Effector memory CD4-positive, alpha-beta T cell (primary cell): ENCODE data around the gene ADAM22.
A peak's percentile ranks its signal among the peaks of the same experiment; 100 is the strongest.

Experiments
- DNase-seq, 3 donors: peaks; one replicate each; pipeline ENCODE4 v3.0.0-alpha.2; 2020
- H3K27ac ChIP-seq: 2 replicates; pipeline ENCODE4 v1.7.0; 2013; ENCODE audit warnings: mild to moderate bottlenecking, low read length, moderate library complexity; ENCODE audit not compliant: insufficient read depth, poor library complexity, severe bottlenecking
- H3K27me3 ChIP-seq: replicated peaks from 2 replicates; pipeline ENCODE4 v1.7.0; 2013; ENCODE audit warnings: mild to moderate bottlenecking, low read length; ENCODE audit not compliant: insufficient read depth, control insufficient read depth, poor library complexity, severe bottlenecking
- H3K36me3 ChIP-seq: 2 replicates; pipeline ENCODE4 v1.7.0; 2013; ENCODE audit warnings: mild to moderate bottlenecking, low read length, moderate library complexity; ENCODE audit not compliant: control insufficient read depth, insufficient read depth
- H3K4me1 ChIP-seq: 2 replicates; pipeline ENCODE4 v1.7.0; 2013; ENCODE audit warnings: low read length, mild to moderate bottlenecking; ENCODE audit not compliant: control insufficient read depth, insufficient read depth, poor library complexity, severe bottlenecking
- H3K4me3 ChIP-seq: 2 replicates; pipeline ENCODE4 v1.7.0; 2013; ENCODE audit warnings: low read length, low read depth, mild to moderate bottlenecking; ENCODE audit not compliant: insufficient read depth, poor library complexity, severe bottlenecking
- H3K9me3 ChIP-seq: 2 replicates; pipeline ENCODE4 v1.7.0; 2013; ENCODE audit warnings: mild to moderate bottlenecking, low read length, moderate library complexity; ENCODE audit not compliant: control insufficient read depth

Gene ADAM22

DNA sequence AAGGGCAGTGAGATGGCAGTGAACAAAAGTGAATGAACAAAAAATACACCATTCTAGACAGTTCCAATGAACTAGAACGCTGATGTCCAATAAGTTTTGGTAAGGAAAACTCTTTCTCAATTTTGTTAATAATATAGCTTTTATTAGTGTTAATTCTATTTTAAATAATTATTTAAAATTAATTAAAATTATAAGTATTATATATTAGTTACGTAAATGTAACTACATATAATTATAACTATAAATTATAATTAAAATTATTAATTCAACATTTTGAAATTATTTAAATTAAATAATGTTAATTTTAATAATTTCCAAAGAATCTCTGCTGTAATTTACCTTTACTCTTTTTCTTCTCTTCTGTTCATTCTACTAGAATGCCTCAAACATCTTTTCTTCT is 280.4 kb downstream of the ADAM22 start:
- H3K9me3 ChIP-seq = no peaks in the 10 kb centered on the region
- peaks cover 10% of the 10 kb centered on the region for H3K4me1 ChIP-seq
- DNase-seq = no peak
- H3K36me3 ChIP-seq = peaks cover 36% of the 10 kb centered on the region
- H3K27me3 ChIP-seq = no peaks in the 10 kb centered on the region
- H3K4me3 ChIP-seq = no peak overlapping the region
- no peak overlapping the region for H3K27ac ChIP-seq

DNA sequence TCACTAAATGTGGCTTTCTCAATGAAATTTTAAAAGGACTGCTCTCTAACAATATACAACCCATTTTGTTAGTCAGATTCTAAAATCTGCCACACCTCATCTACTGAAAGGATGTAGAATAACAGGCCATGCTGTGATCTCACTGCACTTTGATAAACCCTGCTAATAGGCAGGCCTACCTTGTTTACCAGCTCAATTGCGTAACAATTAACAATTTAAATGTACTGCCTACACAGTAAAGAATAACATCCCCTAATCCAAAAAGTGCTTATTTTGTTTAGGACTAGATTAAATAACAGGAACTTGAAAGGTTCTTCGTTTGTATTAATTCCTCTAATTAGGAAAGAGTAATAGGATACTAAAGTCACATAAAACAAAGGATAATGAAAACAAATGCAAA is 281.2 kb downstream of the ADAM22 start:
- peaks cover 28% of the 10 kb centered on the region for H3K36me3 ChIP-seq

DNA sequence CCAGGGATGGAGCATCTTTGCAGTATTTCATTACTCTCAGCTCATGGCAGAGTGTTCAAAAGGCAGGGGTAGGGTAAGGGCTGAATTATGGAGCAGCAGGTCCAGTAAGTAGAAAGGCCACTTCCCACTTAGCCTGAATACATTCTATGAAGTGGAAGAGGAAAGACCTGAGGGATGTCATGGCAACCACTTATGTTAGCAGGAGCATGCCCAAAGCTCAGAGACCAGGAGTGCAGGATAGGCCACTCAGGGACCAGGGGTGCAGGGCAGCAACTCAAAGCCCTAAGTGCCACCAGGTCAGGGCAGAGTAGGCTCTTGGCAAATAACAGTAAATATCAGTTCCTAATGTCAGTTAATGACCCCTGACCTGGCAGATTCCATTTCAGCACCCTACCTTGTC is 282.2 kb downstream of the ADAM22 start:
- H3K36me3 ChIP-seq = peaks cover 27% of the 10 kb centered on the region
- DNase-seq = no peak
- no peak overlapping the region for H3K4me3 ChIP-seq
- H3K4me1 ChIP-seq = peaks cover 14% of the 10 kb centered on the region
- no peak overlapping the region for H3K27ac ChIP-seq
- no peaks in the 10 kb centered on the region for H3K27me3 ChIP-seq
- H3K9me3 ChIP-seq = no peaks in the 10 kb centered on the region

More for the DNA sequence above, 281.2 kb downstream of the ADAM22 start:
- Histone ChIP-seq H3K9me3 (no peaks in the 10 kb centered on the region), H3K27me3 (no peaks in the 10 kb centered on the region), H3K4me3 (no peak overlapping the region), H3K27ac (no peak overlapping the region), H3K4me1 (peaks cover 10% of the 10 kb centered on the region)
- DNase-seq = no peak

DNA sequence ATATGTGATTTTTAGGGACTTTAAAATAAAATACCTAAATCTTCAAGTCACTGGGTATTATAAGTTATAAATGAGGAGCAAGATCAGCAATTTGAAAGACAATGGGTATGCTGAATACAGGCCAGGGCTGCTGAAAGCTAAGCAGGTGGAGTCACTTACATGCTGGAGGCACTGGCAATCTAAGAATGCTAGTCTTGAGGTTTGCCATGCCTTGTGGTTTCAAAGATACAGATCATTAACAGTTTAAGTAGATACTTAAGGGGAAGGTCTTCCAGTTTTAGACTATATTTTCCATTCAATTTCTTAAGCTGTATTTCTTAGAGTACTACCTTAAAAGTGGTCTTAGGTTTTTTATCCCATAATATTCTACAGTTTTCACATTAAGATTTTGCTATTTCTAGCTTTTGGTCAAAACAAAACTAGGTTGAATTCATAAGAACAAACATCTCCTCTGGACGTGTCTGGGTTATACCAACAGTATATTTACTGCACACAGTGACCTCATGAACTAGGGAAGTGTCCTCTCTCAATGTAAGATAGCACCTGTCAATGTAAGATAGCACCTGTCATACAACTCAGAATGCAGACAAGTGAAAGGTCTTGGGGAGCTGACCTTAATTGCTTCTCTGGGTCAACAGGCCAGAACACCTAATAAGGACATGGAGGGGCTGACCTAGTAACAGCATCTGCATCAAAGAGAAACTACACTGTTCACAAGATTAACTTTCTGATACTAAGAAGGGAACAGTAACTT is 283.8 kb downstream of the ADAM22 start:
- peak overlapping the region; percentile 90 for H3K4me3 ChIP-seq
- peak overlapping the region; percentile 61 for H3K27ac ChIP-seq
- H3K27me3 ChIP-seq = no peaks in the 10 kb centered on the region
- DNase-seq = no peak
- H3K36me3 ChIP-seq = peaks cover 21% of the 10 kb centered on the region
- no peaks in the 10 kb centered on the region for H3K9me3 ChIP-seq
- H3K4me1 ChIP-seq = peaks cover 15% of the 10 kb centered on the region

DNA sequence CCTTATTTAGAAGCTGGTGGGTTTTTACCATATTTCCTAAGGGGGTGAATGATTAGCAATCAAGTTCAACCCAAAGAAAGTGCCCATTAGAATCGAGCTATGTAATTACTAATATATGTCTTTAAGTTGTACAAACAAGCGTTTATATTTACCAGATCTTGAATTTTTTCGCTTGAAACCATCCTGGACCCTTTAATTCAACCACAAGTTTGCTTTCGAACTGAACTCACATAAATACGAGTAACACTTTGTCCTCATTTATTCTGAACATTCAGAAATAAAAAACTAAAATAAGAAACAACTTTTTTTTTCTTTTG is 284.3 kb downstream of the ADAM22 start:
- Histone ChIP-seq H3K36me3 (peaks cover 17% of the 10 kb centered on the region), H3K9me3 (no peaks in the 10 kb centered on the region), H3K4me3 (peak overlapping the region; percentile 90), H3K27me3 (no peaks in the 10 kb centered on the region), H3K27ac (peak overlapping the region; percentile 61), H3K4me1 (peaks cover 15% of the 10 kb centered on the region)
- DNase-seq = no peak

DNA sequence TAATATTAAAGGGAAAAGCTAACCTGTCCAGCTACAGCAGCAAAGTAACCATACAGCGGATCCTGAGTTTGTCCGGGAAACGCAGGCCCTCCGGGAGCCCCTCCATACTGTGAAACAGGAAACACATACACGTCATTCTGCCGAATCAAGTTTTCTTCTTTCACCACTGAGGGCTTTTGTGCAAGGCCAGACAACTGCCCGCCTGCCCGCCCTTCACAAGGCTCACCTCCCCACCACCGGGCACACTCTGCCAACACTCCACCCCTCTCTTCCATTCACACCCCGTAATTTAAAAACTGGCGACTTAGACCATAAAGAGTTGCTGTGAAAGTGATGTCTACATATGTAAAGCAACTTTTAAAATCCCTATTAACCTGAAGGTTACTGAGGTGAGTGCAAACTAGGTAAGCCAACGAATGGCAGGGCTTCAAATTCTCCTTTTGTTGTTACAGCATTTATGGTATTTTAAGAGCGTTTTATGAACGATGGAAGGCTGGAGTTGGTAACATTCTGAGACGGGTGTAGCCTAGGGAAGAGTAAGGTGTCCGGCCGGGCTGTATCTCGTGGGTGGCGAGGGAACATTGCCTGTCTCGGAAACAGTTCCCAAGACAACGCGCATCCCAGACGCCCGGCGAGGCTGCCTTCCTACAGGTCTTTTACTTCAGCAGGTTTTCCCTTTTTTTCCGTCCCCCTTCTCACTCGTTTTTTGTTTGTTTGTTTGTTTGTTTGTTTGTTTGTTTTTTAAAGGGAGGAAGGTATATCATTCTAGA is 285.0 kb downstream of the ADAM22 start:
- Histone ChIP-seq H3K27ac (peak overlapping the region; percentile 61), H3K9me3 (no peaks in the 10 kb centered on the region), H3K4me3 (peak overlapping the region; percentile 90), H3K4me1 (peaks cover 15% of the 10 kb centered on the region), H3K36me3 (peaks cover 11% of the 10 kb centered on the region), H3K27me3 (no peaks in the 10 kb centered on the region)
- DNase-seq = peak in 2 of 3 donors; percentile 6 to 12

DNA sequence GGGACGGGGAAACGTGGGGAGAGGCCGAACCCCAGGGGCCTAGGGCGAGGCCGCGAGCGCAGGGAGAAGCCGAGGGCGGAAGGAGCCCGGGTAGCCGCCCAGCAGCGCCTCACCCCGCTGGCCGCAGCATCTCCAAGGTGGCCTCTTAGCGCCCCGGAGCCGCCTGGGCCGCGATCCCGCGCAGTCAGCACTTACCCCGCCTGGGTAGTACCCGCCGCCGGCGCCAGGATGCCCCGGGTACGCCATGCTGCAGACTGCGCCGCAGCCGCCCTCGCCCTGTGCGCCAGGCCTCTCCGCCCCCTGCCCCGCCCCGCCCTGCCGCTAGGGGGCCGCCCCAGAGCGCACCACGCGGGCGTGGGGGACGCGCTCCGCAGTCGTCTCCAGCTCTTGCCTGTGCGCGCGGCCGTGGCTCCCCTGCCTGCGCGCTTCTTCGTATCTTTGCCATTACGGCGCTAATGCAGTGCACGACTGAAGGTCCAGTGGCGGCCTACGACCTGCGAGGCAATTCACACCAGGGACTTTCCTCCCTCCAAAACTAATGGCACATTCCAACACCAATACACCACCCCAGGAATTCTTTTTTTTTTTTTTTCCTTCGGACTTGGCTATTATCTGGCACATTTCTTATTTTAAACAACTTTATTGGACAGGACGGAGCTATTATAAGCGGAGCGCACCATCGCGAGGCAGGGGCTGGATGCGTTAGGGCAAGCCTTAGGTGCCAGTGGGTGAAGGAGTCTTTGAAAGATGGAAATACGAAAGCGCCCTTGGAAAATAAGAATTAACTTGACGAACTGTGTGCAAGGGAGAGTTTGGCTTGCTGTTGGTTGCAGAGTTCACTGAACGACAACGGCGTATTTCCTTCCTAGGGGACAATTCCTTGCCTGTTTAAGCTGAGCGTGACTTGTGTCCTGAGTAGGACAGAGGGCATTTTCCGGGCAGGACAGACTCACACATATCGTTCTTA is 286.0 kb downstream of the ADAM22 start, which contains the start of gene SRI:
SRI (minus strand) TSS at position 258 of the 967 bp plus-strand sequence; CDS start at position 246, 12 bp downstream.
- Histone ChIP-seq H3K27me3 (no peaks in the 10 kb centered on the region), H3K4me1 (peaks cover 15% of the 10 kb centered on the region), H3K9me3 (no peaks in the 10 kb centered on the region), H3K27ac (peak within 1 kb of the TSS; percentile 61), H3K36me3 (peaks cover 4% of the 10 kb centered on the region), H3K4me3 (peak within 1 kb of the TSS; percentile 90)
- DNase-seq = peak; percentile 83 to 87 (median 86)

DNA sequence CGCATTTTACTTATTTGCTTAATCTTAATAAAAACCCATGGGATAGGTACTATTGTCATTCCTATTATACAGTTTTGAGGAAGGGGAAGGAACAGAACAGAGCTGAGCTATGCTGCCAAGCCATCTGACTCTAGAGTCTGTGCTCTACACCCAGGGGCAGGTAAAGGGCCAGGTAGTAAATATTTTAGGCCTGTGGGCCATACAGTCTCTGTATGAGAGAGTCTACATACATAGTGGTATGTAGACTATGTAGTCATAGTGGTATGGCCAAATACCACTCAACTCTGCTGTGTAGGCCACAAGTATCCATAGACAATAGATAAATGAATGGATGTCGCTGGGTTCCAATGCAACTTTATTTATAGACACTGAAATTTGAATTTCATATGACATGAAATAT is 289.2 kb downstream of the ADAM22 start:
- Histone ChIP-seq H3K36me3 (no peaks in the 10 kb centered on the region), H3K27me3 (no peaks in the 10 kb centered on the region), H3K4me3 (no peak overlapping the region), H3K27ac (no peak overlapping the region), H3K4me1 (peaks cover 7% of the 10 kb centered on the region), H3K9me3 (no peaks in the 10 kb centered on the region)
- no peak for DNase-seq

DNA sequence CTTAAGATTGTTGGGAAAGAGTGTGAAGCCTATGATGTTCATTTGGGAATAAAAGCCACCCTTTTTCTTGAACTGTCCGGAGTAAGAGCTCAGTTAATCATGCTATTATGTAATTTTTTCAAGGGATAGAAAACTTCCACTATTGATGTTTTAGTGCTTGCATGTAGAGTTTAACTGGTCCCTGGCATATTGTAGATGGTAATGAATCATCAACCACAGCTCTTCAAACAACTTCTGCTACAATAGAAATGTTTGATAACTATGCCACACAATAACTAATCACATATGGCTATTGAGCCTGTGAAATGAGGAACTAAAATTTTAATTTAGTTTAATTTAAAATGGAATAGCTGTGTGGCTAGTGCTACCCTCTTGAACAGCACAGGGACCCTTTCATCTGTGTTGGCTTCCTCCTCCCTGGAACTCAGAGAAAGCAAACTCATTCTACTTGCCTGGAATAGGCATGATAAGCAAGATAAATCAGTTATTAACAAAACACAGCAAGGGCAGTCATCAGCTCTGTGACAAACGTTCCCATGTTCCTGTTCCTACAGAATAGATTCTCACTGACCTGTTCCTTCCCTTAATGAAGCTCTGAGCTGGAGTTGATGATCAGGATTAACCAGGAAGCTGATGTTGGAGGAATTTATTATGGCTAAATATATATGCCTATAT is 290.7 kb downstream of the ADAM22 start:
- H3K36me3 ChIP-seq = no peaks in the 10 kb centered on the region
- no peak overlapping the region for H3K4me3 ChIP-seq
- H3K9me3 ChIP-seq = no peaks in the 10 kb centered on the region
- H3K27ac ChIP-seq = no peak overlapping the region
- H3K4me1 ChIP-seq = peaks cover 5% of the 10 kb centered on the region
- DNase-seq = no peak
- no peaks in the 10 kb centered on the region for H3K27me3 ChIP-seq
